ENCODE measurements around the gene MKRN2OS.

MKRN2OS gene

DNA sequence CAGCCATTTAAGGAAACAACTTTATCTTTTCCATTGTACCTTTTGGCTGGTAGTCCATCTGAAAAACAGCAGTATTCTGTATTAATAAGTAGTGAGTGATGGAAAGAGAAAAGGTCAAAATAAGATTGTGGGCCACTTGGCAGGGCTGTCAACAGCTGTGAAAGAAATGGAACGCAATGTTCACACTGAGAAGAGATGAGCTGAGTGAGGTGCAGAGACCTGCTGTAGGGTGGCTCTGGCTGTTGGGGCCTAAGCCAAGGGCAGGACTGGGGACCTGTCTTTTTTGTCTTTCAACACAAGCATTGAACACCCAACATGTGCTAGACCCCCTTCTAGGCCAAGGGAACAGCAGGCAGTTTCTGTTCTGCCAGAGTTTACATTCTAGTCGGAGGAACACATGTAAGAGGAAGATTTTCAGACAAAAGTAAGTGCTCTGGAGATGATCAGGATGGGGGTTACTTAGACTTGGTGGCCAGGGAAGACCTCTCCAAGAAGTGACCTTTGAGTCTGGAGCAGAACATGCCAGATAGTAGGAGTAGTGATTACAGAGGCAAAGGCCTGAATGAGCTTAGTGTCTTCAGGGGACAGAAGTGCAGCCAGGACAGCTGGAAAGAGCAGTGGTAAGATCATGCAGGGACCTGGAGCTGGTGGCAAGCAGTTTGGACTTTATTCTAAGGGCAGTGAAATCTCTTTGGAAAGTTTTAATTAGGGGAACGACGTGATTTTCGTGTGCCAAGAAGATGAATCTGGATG, 31.4 kb downstream of the MKRN2OS start:
- DNase-seq (ENCODE audit: low read depth), result no peak

DNA sequence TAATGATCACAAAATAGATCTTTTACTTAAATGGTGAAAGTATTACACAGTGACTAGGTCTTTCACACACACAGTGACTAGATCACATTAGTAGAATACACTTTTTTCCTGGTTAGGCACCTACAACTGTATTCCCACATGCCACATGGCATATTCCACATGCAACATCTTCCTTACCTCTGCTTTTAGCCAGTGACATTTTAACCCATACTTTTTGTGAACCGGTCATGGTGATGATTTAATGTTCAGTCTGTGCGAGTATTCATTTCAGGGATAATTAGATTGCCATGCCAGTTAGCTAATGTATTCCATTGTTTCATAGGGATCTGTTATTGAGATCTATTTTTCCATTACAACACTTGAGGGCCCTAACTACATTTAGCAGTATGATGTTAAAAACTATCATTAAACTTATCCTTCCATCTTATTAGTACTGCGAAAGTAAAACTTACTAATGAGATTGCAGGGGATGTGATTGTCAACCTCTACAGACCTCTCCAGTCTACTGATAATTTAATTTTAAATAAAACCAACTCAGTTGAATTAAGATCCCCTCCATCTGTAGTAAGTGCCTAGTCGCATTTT, 32.7 kb downstream of the MKRN2OS start:
- DNase-seq (ENCODE audit: low read depth), result no peak

DNA sequence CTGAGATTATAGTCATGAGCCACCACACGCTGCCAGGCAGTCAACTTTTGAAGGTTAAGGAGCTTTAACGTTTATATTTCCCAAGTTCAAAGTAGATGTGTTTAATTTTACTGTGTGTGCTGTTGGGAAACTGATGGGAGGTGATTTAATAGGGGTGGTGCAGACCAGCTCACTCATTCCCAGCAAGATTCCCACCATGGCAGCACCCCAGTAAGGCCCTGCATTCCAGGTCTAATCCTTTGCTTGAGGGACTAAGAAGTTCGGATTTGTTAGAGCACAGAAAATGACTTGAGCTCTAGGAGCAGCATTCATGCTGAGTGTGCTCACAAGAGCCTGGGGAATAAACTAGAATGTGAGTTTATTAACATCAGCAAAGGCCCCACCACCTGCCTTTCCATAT, 35.8 kb downstream of the MKRN2OS start:
- no peak for DNase-seq (ENCODE audit: low read depth)

DNA sequence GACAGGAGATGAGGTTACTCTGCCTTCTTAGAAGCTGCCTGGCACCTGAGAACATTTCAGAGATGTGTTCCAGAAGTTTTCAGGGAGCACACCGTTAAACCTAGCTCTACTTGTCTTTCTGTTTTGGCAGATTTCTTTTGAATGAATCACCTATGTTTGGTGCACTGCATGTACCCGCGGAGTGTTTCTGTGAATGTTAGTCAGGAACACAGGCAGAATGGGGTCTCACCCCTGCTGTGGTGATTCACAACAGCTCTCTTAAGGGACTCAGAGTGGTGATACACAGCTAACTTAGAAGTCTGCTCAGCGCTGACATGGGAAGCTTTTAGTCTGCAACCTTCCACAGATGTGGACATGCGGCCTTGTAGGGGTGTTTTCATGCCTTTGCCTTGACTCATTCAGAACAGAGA, 37.0 kb downstream of the MKRN2OS start:
- DNase-seq (ENCODE audit: low read depth), result no peak

- no peak for DNase-seq (ENCODE audit: low read depth)
These were observed 37.6 kb downstream of the MKRN2OS start for GRCh38 chr3:12507591-12508281.

- no peak for DNase-seq (ENCODE audit: low read depth)
These were observed 39.0 kb downstream of the MKRN2OS start for GRCh38 chr3:12506201-12506709.

- DNase-seq (ENCODE audit: low read depth), result no peak
These were observed 42.0 kb downstream of the MKRN2OS start for GRCh38 chr3:12503126-12503957.

GRCh38 chr3:12501360-12502020, 43.8 kb downstream of the MKRN2OS start:
- DNase-seq (ENCODE audit: low read depth), result no peak

DNA sequence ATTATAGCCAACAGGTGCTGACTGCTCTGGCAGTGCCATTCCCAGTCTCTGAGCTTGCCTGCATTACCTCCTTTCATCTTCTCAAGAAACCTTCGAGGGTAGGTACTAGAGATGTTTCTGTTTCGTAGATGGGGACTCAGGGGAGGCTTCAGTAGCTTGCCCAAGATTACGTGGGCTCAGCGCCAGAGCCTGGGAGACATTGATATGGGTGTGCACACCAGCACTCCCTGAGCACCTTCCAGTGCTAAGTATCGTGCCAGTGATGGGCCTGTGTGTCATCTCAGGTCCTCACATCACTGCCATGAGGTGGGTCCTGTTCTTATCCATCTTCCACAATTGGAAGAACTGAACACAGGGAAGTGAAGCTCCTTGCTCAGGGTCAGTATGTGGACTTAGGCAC, 45.8 kb downstream of the MKRN2OS start:
- DNase-seq (ENCODE audit: low read depth), result no peak

- no peak for DNase-seq (ENCODE audit: low read depth)
These were observed 48.9 kb downstream of the MKRN2OS start for GRCh38 chr3:12496453-12496761.

DNA sequence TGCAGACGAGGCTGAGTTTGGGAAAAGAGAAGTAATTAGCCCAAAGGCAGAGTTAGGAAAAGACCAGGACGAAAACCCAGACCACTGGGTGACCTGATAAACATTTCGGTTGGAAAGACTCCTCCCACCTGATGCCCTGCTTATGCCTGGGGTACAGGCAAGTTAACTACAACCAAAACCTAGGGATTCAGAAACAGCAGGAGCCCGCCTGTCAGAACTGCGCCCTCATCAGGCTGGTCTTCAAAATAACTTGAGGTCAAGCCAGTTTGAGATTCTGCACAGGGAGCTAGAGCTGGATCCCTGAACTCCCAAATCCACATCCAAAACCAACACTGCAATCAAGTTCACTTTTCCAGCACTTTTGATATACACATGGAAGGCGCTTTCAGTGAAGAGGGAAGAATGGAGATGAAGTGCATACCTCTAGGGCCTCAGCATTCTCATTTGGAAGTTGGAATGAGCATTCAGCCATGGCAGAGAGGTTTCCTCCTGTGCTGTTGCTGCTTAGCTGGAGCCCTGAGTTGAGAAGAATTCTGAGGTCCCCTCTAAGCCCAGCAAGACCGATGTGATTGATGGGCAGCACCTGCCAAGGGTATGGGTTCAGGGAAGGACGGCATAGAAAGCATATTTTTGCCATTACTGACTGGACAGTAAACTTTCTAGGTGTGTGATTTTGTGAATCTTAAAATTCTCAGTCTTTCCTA, 49.4 kb downstream of the MKRN2OS start:
- no peak for DNase-seq (ENCODE audit: low read depth)

DNA sequence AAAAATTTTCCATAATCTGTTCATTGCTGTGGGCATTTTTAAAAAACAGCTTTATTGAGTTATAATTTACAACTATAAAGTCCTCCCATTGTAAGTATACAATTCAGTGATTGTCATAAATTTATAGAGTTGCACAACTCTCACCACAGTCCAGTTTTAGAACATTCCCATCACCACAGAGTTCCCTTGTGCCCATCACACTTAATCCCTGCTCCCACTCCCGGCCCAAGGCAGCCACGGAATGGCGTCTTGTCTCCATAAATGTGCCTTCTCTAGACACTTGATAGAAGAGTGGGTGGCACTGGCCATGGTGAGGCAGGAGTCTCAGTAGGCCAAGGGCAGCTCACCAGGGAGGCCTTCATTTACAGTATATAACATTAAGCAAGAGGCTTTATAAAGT, 54.8 kb downstream of the MKRN2OS start:
- DNase-seq (ENCODE audit: low read depth), result no peak

DNA sequence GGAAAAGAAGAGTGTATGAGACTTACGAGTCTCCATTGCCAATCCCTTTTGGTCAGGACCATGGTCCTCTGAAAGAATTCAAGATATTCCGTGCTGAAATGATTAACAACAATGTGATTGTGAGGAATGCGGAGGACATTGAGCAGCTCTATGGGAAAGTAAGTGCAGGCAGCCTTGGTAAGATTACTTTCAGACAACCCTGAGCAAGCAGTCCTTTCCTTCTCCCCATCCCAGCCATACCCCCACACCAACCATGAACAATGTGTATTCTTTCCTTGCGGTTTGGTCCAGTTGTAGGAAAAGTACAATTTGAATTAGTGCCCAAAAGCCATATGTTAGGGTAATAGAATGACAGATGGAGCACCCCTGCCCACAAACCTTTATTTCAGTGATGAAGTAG, 55.5 kb downstream of the MKRN2OS start:
- DNase-seq (ENCODE audit: low read depth), result no peak
